ENCODE results near the gene PEX11A. TPM values are rescaled to one million over a fixed set of nuclear protein-coding genes. Genes with fewer than 3 reads are reported as not detected.
A peak's percentile ranks its signal among the peaks of the same experiment; 100 is the strongest.
"Not testable (repeated sequence)": the region's sequence is repeated elsewhere in the genome, so short reads cannot be mapped to it uniquely, and the experiment has no call there.

Gene PEX11A
- total RNA-seq, 6 experiments from 2014 or later, result 6.9 to 30.9 (median 22.6) TPM

- WGBS (ENCODE audit: insufficient coverage, low coverage, low lambda C conversion rate, missing lambda C conversion rate), result 60% methylated on average over 1 of the region's 1 CpG
- TF ChIP-seq POLR2A (IDR thresholded peaks at IDR 0.05), result no peak
- TF ChIP-seq CTCF (IDR thresholded peaks at IDR 0.05), result no peak
- DNase-seq (no peak), ATAC-seq (no peak)
- H3K4me3 ChIP-seq, result no peak overlapping the region
- no peaks in the 10 kb centered on the region for H3K9me3 ChIP-seq
- H3K36me3 ChIP-seq, result no peaks in the 10 kb centered on the region
- H3K27me3 ChIP-seq, result no peaks in the 10 kb centered on the region
- intact Hi-C loops (cut with DNase I), result no loop called here
- H3K27ac ChIP-seq, result no peak overlapping the region
- H3K4me1 ChIP-seq, result no peaks in the 10 kb centered on the region
Measured at GRCh38 chr15:89695198-89695597, 4.6 kb upstream of the PEX11A start.

DNA sequence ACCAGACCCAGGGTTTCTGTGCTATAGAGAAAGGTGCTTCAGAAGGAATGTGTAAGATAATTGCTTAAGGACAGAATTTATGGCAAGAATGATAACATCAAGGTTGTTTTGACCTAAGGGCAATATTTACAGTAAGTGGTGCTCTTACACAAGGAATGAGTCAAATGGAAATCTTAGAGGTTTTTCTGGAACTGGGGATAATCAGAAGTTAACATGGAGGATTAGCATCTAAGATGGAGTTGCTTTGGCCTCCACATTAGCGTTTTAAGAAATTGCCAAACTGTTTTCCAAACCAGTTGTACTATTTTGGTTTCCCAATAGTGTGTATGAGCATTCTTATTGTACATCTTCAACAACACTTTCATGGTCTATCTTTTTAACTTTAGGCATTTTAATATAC is 3.1 kb upstream of the PEX11A start:
- TF ChIP-seq POLR2A (IDR thresholded peaks at IDR 0.05) (no peak), CTCF (IDR thresholded peaks at IDR 0.05) (no peak)
- H3K4me3 ChIP-seq, result no peak overlapping the region
- H3K9me3 ChIP-seq, result no peaks in the 10 kb centered on the region
- ATAC-seq, result no peak
- DNase-seq, result no peak
- peaks cover 0 to 9% (median 0%) of the 10 kb centered on the region in 4 donors for H3K4me1 ChIP-seq
- intact Hi-C loops (cut with DNase I), result no loop called here
- WGBS (ENCODE audit: insufficient coverage, low coverage, low lambda C conversion rate, missing lambda C conversion rate), result 70% methylated on average over 1 of the region's 1 CpG
- H3K27me3 ChIP-seq, result no peaks in the 10 kb centered on the region
- H3K27ac ChIP-seq, result no peak overlapping the region
- no peaks in the 10 kb centered on the region for H3K36me3 ChIP-seq

- H3K4me3 ChIP-seq, result no peak overlapping the region
- no peaks in the 10 kb centered on the region for H3K36me3 ChIP-seq
- TF ChIP-seq CTCF (IDR thresholded peaks at IDR 0.05) (no peak), POLR2A (IDR thresholded peaks at IDR 0.05) (no peak)
- DNase-seq, result no peak
- no peaks in the 10 kb centered on the region for H3K9me3 ChIP-seq
- intact Hi-C loops (cut with DNase I), result no loop called here
- no peaks in the 10 kb centered on the region for H3K27me3 ChIP-seq
- 54% methylated on average over 2 of the region's 2 CpGs for WGBS (ENCODE audit: insufficient coverage, low coverage, low lambda C conversion rate, missing lambda C conversion rate)
- no peak for ATAC-seq
- H3K4me1 ChIP-seq, result peaks cover 0 to 12% (median 0%) of the 10 kb centered on the region in 4 donors
- H3K27ac ChIP-seq, result no peak overlapping the region
Measured at GRCh38 chr15:89693091-89693490, 2.5 kb upstream of the PEX11A start.

DNA sequence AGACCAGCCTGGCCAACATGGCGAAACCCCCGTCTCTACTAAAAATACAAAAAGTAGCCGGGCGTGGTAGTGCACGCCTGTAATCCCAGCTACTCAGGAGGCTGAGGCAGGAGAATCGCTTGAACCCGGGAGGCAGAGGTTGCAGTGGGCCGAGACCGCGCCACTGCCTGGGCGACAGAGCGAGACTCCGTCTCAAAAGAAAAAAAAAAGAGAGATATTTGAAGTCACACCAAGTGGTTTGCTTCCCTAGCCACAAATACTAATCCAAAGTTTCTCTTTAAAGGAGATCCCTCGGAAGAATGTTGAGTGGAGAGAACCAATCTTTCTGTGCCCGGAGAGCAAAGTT is 651 bp downstream of the PEX11A start:
- H3K9me3 ChIP-seq; DNase-seq; ATAC-seq; H3K36me3 ChIP-seq; H3K27me3 ChIP-seq; intact Hi-C loops (cut with DNase I): not testable (repeated sequence)
- WGBS (ENCODE audit: insufficient coverage, low coverage, low lambda C conversion rate, missing lambda C conversion rate), result 45% methylated on average over 13 of the region's 15 CpGs
- peaks cover 0 to 20% (median 0%) of the 10 kb centered on the region in 4 donors for H3K4me1 ChIP-seq
- peak overlapping the region; percentile 73 to 94 (median 79) for H3K27ac ChIP-seq
- H3K4me3 ChIP-seq, result peak overlapping the region; percentile 58 to 71 (median 70)

- no peak for ATAC-seq
Measured at GRCh38 chr15:89686522-89686921, 4.0 kb downstream of the PEX11A start.

More at GRCh38 chr15:89686522-89686921, 4.0 kb downstream of the PEX11A start:
- TF ChIP-seq CTCF (IDR thresholded peaks at IDR 0.05), result no peak
- no peak for TF ChIP-seq POLR2A (IDR thresholded peaks at IDR 0.05)
- Histone ChIP-seq H3K9me3 (no peaks in the 10 kb centered on the region), H3K27me3 (no peaks in the 10 kb centered on the region), H3K27ac (peak overlapping the region in 1 of 3 donors; percentile 15), H3K4me3 (no peak overlapping the region), H3K4me1 (peaks cover 0 to 23% (median 3%) of the 10 kb centered on the region in 4 donors), H3K36me3 (peaks cover 0 to 8% (median 5%) of the 10 kb centered on the region in 4 donors)
- no peak for DNase-seq
- intact Hi-C loops (cut with DNase I), result no loop called here
